Stomach (tissue), 9 donors: ENCODE measurements around the gene CELF2. TPM values are rescaled to one million over a fixed set of nuclear protein-coding genes. Genes with fewer than 3 reads are reported as not detected.

ENCODE experiments used
- DNase-seq, 2 donors: peaks; one replicate each; pipeline versions ENCODE4 v3.0.0 to v3.0.0-alpha.2; 2013 to 2019
- H3K27ac ChIP-seq, 5 donors: fragments of 200-600 bp in 4 of 5; sonication (generic) in 4 of 5; one replicate each; pipeline ENCODE4 v1.5.1; 2013 to 2019; ENCODE audit warnings: mild to moderate bottlenecking in 1 of 5, moderate library complexity in 1 of 5
- H3K27me3 ChIP-seq, 3 donors: fragments of 200-600 bp; sonication (generic); one replicate each; pipeline ENCODE4 v1.5.1; 2017 to 2019; ENCODE audit warnings: mixed run types in 1 of 3
- H3K36me3 ChIP-seq, 4 donors: fragments of 200-600 bp; sonication (generic); 1 replicate in 3 of 4; 2 replicates in 1 of 4; pipeline ENCODE4 v1.5.1; 2016 to 2019
- H3K4me1 ChIP-seq, 4 donors: fragments of 200-600 bp; sonication (generic); one replicate each; pipeline ENCODE4 v1.5.1; 2016 to 2019
- H3K4me3 ChIP-seq, 4 donors: fragments of 200-600 bp; sonication (generic) in 3 of 4; one replicate each; pipeline ENCODE4 v1.5.1; 2016 to 2019; ENCODE audit warnings: mild to moderate bottlenecking in 1 of 4
- H3K9me3 ChIP-seq, 4 donors: fragments of 200-600 bp; sonication (generic); one replicate each; pipeline ENCODE4 v1.5.1; 2016 to 2019
- EP300 ChIP-seq: sonication (generic); formaldehyde crosslinking; IDR thresholded peaks from one replicate; pipeline ENCODE4 v1.6.1; 2017; ENCODE audit warnings: antibody characterized with exemption
- POLR2A ChIP-seq, 4 donors: fragments of 450-650 bp; IDR thresholded peaks; one replicate each; pipeline ENCODE4 v1.6.1; 2016; ENCODE audit warnings: antibody characterized with exemption in 4 of 4, control low read depth in 2 of 4, mild to moderate bottlenecking in 1 of 4, moderate library complexity in 1 of 4
- POLR2AphosphoS5 ChIP-seq, 3 donors: sonication (generic); formaldehyde crosslinking; IDR thresholded peaks; one replicate each; pipeline ENCODE4 v1.6.1; 2016; ENCODE audit warnings: antibody characterized with exemption in 3 of 3
- WGBS, 5 donors: extraction: QIAGEN DNeasy Blood & Tissue Kit in 3 of 5; methylation state at CpG; one replicate each; pipeline versions ENCODE4 v1.1.5 to v1.1.7; 2013 to 2018; 5-methylcytosine and 5-hydroxymethylcytosine counted together
- intact Hi-C: fragments of 100-400 bp; cut with DNase I; formaldehyde crosslinking; loops from one replicate; pipeline ENCODE4 v1.15.1; 2023; ENCODE audit warnings: low total_unique reads
- polyA plus RNA-seq, 3 donors: library from polyadenylated mRNA; stranded (reverse); fragments of 200-250 nt; gene quantifications; one replicate each; pipeline ENCODE4 v1.2.3, GENCODE V29; 2013
- total RNA-seq, 5 donors: library from RNA; depleted of rRNA; stranded (reverse); fragments of >200 nt; gene quantifications; one replicate each; pipeline versions ENCODE4 v1.1.0 to v1.2.3, GENCODE V29; 2014 to 2016
- TF ChIP-seq, protein P1 (sequence below), 7 experiments: fragments of 450-650 bp in 4 of 7; fragments of 200-600 bp in 3 of 7; sonication (generic) in 3 of 7; IDR thresholded peaks; one replicate each; pipeline ENCODE4 v1.5.1; 2016 to 2019; ENCODE audit warnings: antibody characterized with exemption in 7 of 7, control low read depth in 2 of 7, mild to moderate bottlenecking in 1 of 7
- donor health status: healthy with polysubstance abuse.
- donor health status: Bipolar disorder and iron deficiency.
- donor health status: healthy.

CELF2 gene
- total and polyA plus RNA-seq, 8 donors: 3.9 to 65.3 (median 36.1) TPM

DNA sequence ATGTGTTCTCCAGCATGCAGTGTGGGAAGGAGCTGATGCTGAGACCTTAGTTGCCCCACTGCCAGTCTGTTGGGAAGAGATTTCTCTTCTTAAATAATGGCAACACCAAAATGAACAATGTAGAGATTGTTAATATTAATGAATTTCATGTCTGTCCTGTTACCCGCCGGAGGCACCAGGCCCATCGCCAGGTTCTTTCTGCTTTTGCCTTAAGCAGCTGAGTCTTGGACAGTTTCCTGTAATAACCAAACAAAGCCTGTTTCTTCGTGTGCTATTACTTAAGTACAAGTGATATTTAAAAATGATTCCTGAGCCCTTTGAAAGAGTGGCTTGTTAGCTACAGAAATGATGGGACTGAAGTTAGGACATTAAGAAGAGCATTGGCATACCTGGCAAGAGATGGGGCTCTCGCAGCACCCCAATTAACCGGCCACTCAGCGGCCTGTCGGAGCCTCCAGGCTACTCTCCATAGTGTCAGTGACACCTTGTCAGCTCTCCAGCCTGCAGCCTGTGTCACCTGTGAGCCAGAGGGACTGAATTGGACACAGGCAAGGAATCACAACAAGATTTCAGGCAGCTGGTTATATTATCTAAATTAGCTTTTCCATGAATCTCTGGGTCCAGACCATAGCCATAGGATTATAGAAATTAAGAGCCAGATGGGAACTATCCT lies 142.0 kb downstream of the CELF2 start:
- Histone ChIP-seq H3K27me3 (peaks cover 0 to 6% (median 0%) of the 10 kb centered on the region in 3 donors), H3K36me3 (no peaks in the 10 kb centered on the region), H3K4me1 (peaks cover 0 to 40% (median 19%) of the 10 kb centered on the region in 4 donors), H3K4me3 (no peak overlapping the region), H3K27ac (no peak overlapping the region), H3K9me3 (peaks cover 0 to 13% (median 0%) of the 10 kb centered on the region in 4 donors)
- no peak for TF ChIP-seq POLR2A (IDR thresholded peaks at IDR 0.05)
- no peak for TF ChIP-seq EP300
- TF ChIP-seq, protein P1, sequence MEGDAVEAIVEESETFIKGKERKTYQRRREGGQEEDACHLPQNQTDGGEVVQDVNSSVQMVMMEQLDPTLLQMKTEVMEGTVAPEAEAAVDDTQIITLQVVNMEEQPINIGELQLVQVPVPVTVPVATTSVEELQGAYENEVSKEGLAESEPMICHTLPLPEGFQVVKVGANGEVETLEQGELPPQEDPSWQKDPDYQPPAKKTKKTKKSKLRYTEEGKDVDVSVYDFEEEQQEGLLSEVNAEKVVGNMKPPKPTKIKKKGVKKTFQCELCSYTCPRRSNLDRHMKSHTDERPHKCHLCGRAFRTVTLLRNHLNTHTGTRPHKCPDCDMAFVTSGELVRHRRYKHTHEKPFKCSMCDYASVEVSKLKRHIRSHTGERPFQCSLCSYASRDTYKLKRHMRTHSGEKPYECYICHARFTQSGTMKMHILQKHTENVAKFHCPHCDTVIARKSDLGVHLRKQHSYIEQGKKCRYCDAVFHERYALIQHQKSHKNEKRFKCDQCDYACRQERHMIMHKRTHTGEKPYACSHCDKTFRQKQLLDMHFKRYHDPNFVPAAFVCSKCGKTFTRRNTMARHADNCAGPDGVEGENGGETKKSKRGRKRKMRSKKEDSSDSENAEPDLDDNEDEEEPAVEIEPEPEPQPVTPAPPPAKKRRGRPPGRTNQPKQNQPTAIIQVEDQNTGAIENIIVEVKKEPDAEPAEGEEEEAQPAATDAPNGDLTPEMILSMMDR (IDR thresholded peaks at IDR 0.05): no peak
- no peak for TF ChIP-seq POLR2AphosphoS5 (IDR thresholded peaks at IDR 0.05)
- DNase-seq: no peak
- intact Hi-C loops: no loop called here
- 65 to 90% (median 80%) methylated on average over 8 of the region's 8 CpGs for WGBS, 5 donors

GRCh38 chr10:11161096-11161495 lies 143.4 kb downstream of the CELF2 start:
- H3K4me1 ChIP-seq: peaks cover 0 to 53% (median 31%) of the 10 kb centered on the region in 4 donors
- peaks cover 0 to 13% (median 0%) of the 10 kb centered on the region in 4 donors for H3K9me3 ChIP-seq
- H3K27me3 ChIP-seq: peaks cover 0 to 19% (median 6%) of the 10 kb centered on the region in 3 donors
- TF ChIP-seq POLR2AphosphoS5 (IDR thresholded peaks at IDR 0.05) (no peak), POLR2A (IDR thresholded peaks at IDR 0.05) (no peak), EP300 (no peak)
- TF ChIP-seq, protein P1 (IDR thresholded peaks at IDR 0.05): no peak
- WGBS, 5 donors: 81 to 95% (median 84%) methylated on average over 8 of the region's 8 CpGs
- intact Hi-C loops: no loop called here
- peak overlapping the region in 3 of 5 donors; percentile 61 to 88 (median 88) for H3K27ac ChIP-seq
- DNase-seq: peak in 1 of 2 donors; percentile 35
- H3K4me3 ChIP-seq: no peak overlapping the region
- no peaks in the 10 kb centered on the region for H3K36me3 ChIP-seq

DNA sequence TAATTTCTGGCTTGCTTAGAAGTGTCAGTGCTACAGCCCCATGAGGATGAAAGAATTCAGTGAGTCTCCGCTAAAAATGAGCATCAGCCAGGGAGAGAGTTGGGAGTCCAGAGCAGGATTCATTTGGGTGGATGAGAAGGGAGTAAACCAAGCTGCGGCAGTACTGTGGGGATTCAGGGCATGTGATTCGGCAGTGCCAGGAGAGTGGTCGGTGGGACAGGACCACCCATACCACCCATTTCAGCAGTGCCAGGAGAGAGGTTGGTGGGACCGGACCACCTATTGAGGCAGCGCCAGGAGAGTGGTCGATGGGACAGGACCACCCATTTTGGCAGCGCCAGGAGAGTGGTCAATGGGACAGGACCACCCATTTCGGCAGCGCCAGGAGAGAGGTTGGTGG lies 144.2 kb downstream of the CELF2 start:
- DNase-seq: no peak
- Histone ChIP-seq H3K27me3 (peaks cover 0 to 19% (median 6%) of the 10 kb centered on the region in 3 donors), H3K27ac (peak overlapping the region in 4 of 5 donors; percentile 61 to 88 (median 84)), H3K4me3 (no peak overlapping the region), H3K9me3 (peaks cover 0 to 13% (median 0%) of the 10 kb centered on the region in 4 donors), H3K36me3 (no peaks in the 10 kb centered on the region), H3K4me1 (peaks cover 0 to 56% (median 31%) of the 10 kb centered on the region in 4 donors)
- intact Hi-C loops: no loop called here
- TF ChIP-seq POLR2AphosphoS5 (IDR thresholded peaks at IDR 0.05) (no peak), EP300 (no peak), POLR2A (IDR thresholded peaks at IDR 0.05) (no peak)
- TF ChIP-seq, protein P1 (IDR thresholded peaks at IDR 0.05): no peak
- 92 to 98% (median 96%) methylated on average over 10 of the region's 10 CpGs for WGBS, 5 donors

DNA sequence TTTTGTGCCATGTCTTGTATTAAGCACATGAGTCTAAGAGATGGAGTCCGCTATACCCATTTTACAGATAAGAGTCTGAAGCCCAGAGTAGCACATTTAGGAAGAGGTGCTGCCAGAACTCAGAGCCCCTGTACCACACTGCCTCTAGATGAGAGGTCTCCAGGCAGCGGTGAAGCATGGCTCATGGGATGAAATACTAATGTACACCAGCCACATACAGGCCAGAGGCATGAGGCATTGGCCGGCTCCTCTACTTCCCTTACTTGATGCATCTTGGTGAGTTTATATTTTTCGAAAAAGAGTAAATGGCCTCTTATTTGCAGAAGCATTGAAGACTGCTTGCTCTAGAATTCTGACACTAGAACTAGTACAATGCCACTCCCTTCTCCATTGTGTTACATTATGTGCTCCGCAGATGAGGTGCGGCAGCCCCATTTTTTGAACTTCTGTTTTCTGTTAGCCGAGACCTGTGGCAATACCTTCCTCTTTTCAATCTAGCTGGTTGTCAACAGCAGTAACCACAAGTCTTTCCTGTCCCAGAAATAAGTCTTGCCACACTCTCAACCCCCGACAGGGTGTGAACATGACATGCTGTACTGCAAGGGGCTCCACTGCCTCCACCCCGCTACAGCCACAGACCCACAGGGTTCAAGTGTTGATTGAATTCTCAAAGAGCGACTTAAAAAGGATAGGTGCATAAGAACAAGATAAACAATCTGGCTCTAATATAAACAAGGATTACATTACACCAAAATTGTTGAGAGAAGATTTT lies 145.3 kb downstream of the CELF2 start:
- peak; percentile 55 to 79 for DNase-seq
- intact Hi-C loops: no loop called here

More for the DNA sequence above, 145.3 kb downstream of the CELF2 start:
- Histone ChIP-seq H3K9me3 (peaks cover 0 to 13% (median 0%) of the 10 kb centered on the region in 4 donors), H3K4me3 (peak overlapping the region in 1 of 4 donors; percentile 62), H3K27ac (peak overlapping the region in 4 of 5 donors; percentile 80 to 89 (median 88)), H3K4me1 (peaks cover 0 to 56% (median 29%) of the 10 kb centered on the region in 4 donors), H3K36me3 (no peaks in the 10 kb centered on the region), H3K27me3 (peaks cover 0 to 19% (median 6%) of the 10 kb centered on the region in 3 donors)
- TF ChIP-seq POLR2AphosphoS5 (IDR thresholded peaks at IDR 0.05) (peak; percentile 45 to 70 (median 66)), POLR2A (IDR thresholded peaks at IDR 0.05) (no peak), EP300 (peak; percentile 17)
- TF ChIP-seq, protein P1 (IDR thresholded peaks at IDR 0.05): no peak
- 54 to 61% (median 55%) methylated on average over 10 of the region's 10 CpGs for WGBS, 5 donors
